Tibial nerve (tissue), 4 donors: ENCODE data around the gene SUN5.

Experiments used
- EP300 ChIP-seq, 2 donors: sonication (generic); formaldehyde crosslinking; IDR thresholded peaks; one replicate each; pipeline ENCODE4 v1.6.1; 2017; ENCODE audit warnings: antibody characterized with exemption in 2 of 2, mild to moderate bottlenecking in 1 of 2
- POLR2A ChIP-seq, 2 donors: fragments of 450-650 bp; IDR thresholded peaks; one replicate each; pipeline ENCODE4 v1.6.1; 2017; ENCODE audit warnings: antibody characterized with exemption in 2 of 2, mild to moderate bottlenecking in 2 of 2, moderate library complexity in 2 of 2
- TF ChIP-seq, protein P1 (sequence below), 5 experiments: fragments of 200-600 bp in 3 of 5; fragments of 450-650 bp in 2 of 5; sonication (generic) in 3 of 5; IDR thresholded peaks; one replicate each; pipeline ENCODE4 v1.5.1; 2016 to 2019; ENCODE audit warnings: antibody characterized with exemption in 5 of 5, mild to moderate bottlenecking in 3 of 5, moderate library complexity in 2 of 5

DNA sequence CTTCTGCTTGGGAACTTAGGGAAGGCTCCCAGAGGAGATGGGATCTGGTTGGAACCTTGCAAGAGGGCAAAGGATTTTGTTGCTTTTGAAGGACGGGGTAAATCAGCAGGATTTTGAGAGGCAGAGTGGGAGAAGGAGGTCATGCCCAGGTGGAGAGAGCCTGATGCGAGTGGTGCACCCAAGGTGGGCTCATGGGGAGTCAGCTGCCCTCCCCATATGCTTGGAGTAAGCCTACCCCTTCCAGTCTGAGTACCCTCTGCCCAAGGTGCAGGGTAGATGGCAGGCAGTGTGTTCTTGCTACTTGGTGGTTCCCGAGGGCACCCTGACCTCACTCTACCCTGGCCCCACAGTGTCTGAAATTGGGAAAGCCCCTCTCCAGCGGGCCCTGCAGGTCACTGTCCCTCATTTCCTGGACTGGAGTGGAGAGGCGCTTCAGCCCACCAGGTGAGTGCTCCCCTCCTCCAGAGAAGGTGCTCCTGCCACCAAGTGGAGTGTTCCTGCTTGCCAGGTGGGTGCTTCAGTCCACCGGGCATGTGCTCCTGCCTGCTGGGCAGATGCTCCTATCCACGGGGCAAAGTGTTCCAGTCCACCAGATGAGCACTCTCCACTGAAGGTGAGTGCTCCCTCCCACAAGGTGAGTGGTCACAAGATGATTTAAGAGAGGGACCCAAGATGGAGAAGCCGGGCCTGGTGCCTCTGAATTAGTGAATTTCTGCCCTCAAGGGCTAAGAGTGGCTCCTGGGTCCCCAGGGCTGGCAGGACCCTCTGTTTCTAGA lies 6.6 kb upstream of the SUN5 start:
- TF ChIP-seq, protein P1, sequence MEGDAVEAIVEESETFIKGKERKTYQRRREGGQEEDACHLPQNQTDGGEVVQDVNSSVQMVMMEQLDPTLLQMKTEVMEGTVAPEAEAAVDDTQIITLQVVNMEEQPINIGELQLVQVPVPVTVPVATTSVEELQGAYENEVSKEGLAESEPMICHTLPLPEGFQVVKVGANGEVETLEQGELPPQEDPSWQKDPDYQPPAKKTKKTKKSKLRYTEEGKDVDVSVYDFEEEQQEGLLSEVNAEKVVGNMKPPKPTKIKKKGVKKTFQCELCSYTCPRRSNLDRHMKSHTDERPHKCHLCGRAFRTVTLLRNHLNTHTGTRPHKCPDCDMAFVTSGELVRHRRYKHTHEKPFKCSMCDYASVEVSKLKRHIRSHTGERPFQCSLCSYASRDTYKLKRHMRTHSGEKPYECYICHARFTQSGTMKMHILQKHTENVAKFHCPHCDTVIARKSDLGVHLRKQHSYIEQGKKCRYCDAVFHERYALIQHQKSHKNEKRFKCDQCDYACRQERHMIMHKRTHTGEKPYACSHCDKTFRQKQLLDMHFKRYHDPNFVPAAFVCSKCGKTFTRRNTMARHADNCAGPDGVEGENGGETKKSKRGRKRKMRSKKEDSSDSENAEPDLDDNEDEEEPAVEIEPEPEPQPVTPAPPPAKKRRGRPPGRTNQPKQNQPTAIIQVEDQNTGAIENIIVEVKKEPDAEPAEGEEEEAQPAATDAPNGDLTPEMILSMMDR (IDR thresholded peaks at IDR 0.05), result no peak
- TF ChIP-seq POLR2A (IDR thresholded peaks at IDR 0.05) (no peak), EP300 (IDR thresholded peaks at IDR 0.05) (no peak)
